HEK293 (cell line): ENCODE measurements around the gene CADM1.

Experiments
- CTCF ChIP-seq: fragments of 450-650 bp; formaldehyde crosslinking; IDR thresholded peaks from 2 replicates; pipeline ENCODE4 v1.5.1; 2016; ENCODE audit warnings: missing biosample characterization, missing genetic modification characterization
- GFI1B ChIP-seq: fragments of 450-650 bp; formaldehyde crosslinking; IDR thresholded peaks from 2 replicates; pipeline ENCODE4 v1.5.1; 2016; ENCODE audit warnings: missing biosample characterization, missing genetic modification characterization
- KLF16 ChIP-seq: fragments of 450-650 bp; formaldehyde crosslinking; IDR thresholded peaks from 2 replicates; pipeline ENCODE4 v1.5.1; 2017; ENCODE audit warnings: missing biosample characterization, missing genetic modification characterization
- REST ChIP-seq: fragments of 450-650 bp; formaldehyde crosslinking; IDR thresholded peaks from 2 replicates; pipeline ENCODE4 v1.5.1; 2016; ENCODE audit warnings: missing biosample characterization, missing genetic modification characterization
- SETDB1 ChIP-seq: IDR thresholded peaks from one replicate; pipeline ENCODE4 v1.6.1; 2017; ENCODE audit warnings: mild to moderate bottlenecking, low read length, moderate library complexity, mixed read lengths; ENCODE audit not compliant: insufficient read length
- ZNF280D ChIP-seq: fragments of 450-650 bp; formaldehyde crosslinking; IDR thresholded peaks from 2 replicates; pipeline ENCODE4 v1.5.1; 2016; ENCODE audit warnings: missing biosample characterization, missing genetic modification characterization
- ZNF292 ChIP-seq: fragments of 450-650 bp; formaldehyde crosslinking; IDR thresholded peaks from 2 replicates; pipeline ENCODE4 v1.5.1; 2016; ENCODE audit warnings: low read depth, missing biosample characterization, missing genetic modification characterization, borderline replicate concordance
- ZNF302 ChIP-seq: fragments of 450-650 bp; formaldehyde crosslinking; IDR thresholded peaks from 2 replicates; pipeline ENCODE4 v1.5.1; 2016; ENCODE audit warnings: missing biosample characterization, missing genetic modification characterization, low read depth
- ZNF324 ChIP-seq: fragments of 450-650 bp; formaldehyde crosslinking; IDR thresholded peaks from 2 replicates; pipeline ENCODE4 v1.5.1; 2016; ENCODE audit warnings: missing biosample characterization, missing genetic modification characterization
- ZNF670 ChIP-seq: fragments of 450-650 bp; formaldehyde crosslinking; IDR thresholded peaks from 2 replicates; pipeline ENCODE4 v1.5.1; 2016; ENCODE audit warnings: missing biosample characterization, missing genetic modification characterization, low read depth
- ZNF707 ChIP-seq: fragments of 450-650 bp; formaldehyde crosslinking; IDR thresholded peaks from 2 replicates; pipeline ENCODE4 v1.5.1; 2016; ENCODE audit warnings: missing biosample characterization, missing genetic modification characterization
- ZNF785 ChIP-seq: fragments of 450-650 bp; formaldehyde crosslinking; IDR thresholded peaks from 2 replicates; pipeline ENCODE4 v1.5.1; 2016; ENCODE audit warnings: missing biosample characterization, missing genetic modification characterization
- ZNF791 ChIP-seq: fragments of 450-650 bp; formaldehyde crosslinking; IDR thresholded peaks from 2 replicates; pipeline ENCODE4 v1.5.1; 2016; ENCODE audit warnings: missing biosample characterization, missing genetic modification characterization

GRCh38 chr11:115325523-115325922 lies 178.7 kb downstream of the CADM1 start:
- no peak for TF ChIP-seq ZNF670 (tag by site-specific recombination)
- TF ChIP-seq ZNF791: no peak
- no peak for TF ChIP-seq CTCF (tag by site-specific recombination)
- no peak for TF ChIP-seq ZNF280D (tag by site-specific recombination)
- TF ChIP-seq ZNF324: no peak
- TF ChIP-seq ZNF785 (tag by site-specific recombination): no peak
- no peak for TF ChIP-seq GFI1B
- TF ChIP-seq REST (tag by site-specific recombination): no peak
- no peak for TF ChIP-seq ZNF292
- no peak for TF ChIP-seq KLF16 (tag by site-specific recombination)
- TF ChIP-seq SETDB1: no peak
- TF ChIP-seq ZNF302: no peak
- TF ChIP-seq ZNF707 (tag by site-specific recombination): no peak
